ENCODE measurements around the gene NNMT.

The NNMT gene

GRCh38 chr11:114285599-114285998 lies 10.6 kb upstream of the NNMT start:
- no peak for DNase-seq

GRCh38 chr11:114286229-114286628 lies 10.0 kb upstream of the NNMT start:
- DNase-seq: no peak

GRCh38 chr11:114287154-114287553 lies 9.0 kb upstream of the NNMT start:
- no peak for DNase-seq

GRCh38 chr11:114288136-114288535 lies 8.1 kb upstream of the NNMT start:
- DNase-seq: no peak

- no peak for DNase-seq
Observed at GRCh38 chr11:114289779-114290178, 6.4 kb upstream of the NNMT start.

GRCh38 chr11:114290503-114291235 lies 5.5 kb upstream of the NNMT start:
- DNase-seq: no peak

GRCh38 chr11:114291381-114291780 lies 4.8 kb upstream of the NNMT start:
- no peak for DNase-seq

- no peak for DNase-seq
Observed at GRCh38 chr11:114291842-114292680, 4.1 kb upstream of the NNMT start.

- no peak for DNase-seq
Observed at GRCh38 chr11:114293201-114293711, 2.9 kb upstream of the NNMT start.

- no peak for DNase-seq
Observed at GRCh38 chr11:114296605-114297372, 590 bp downstream of the NNMT start.

- DNase-seq: no peak
Observed at GRCh38 chr11:114297806-114298709, 1.9 kb downstream of the NNMT start.

GRCh38 chr11:114298710-114299109 lies 2.5 kb downstream of the NNMT start:
- DNase-seq: no peak

- no peak for DNase-seq
Observed at GRCh38 chr11:114301088-114301487, 4.9 kb downstream of the NNMT start.

GRCh38 chr11:114301927-114302326 lies 5.7 kb downstream of the NNMT start:
- no peak for DNase-seq

GRCh38 chr11:114302663-114303062 lies 6.5 kb downstream of the NNMT start:
- no peak for DNase-seq

GRCh38 chr11:114304065-114304464 lies 7.9 kb downstream of the NNMT start:
- no peak for DNase-seq

GRCh38 chr11:114304969-114305368 lies 8.8 kb downstream of the NNMT start:
- DNase-seq: no peak

GRCh38 chr11:114307524-114308203 lies 11.5 kb downstream of the NNMT start:
- no peak for DNase-seq

GRCh38 chr11:114308689-114309089 lies 12.5 kb downstream of the NNMT start:
- DNase-seq: no peak

GRCh38 chr11:114309517-114309916 lies 13.3 kb downstream of the NNMT start:
- DNase-seq: no peak

- no peak for DNase-seq
Observed at GRCh38 chr11:114310095-114310494, 13.9 kb downstream of the NNMT start.
